B cell (primary cell): Measurements from ENCODE around the gene LAMA1. TPM values are rescaled to one million over a fixed set of nuclear protein-coding genes. Genes with fewer than 3 reads are reported as not detected.

ENCODE experiments used
- ATAC-seq: fragments of 200-7000 bp; cut with Tn5 transposase; one replicate; pipeline ENCODE4 v1.10.0; 2021; ENCODE audit warnings: low read depth, mild to moderate bottlenecking, moderate number of reproducible peaks, moderate library complexity
- CTCF ChIA-PET: fragments of 350-600 bp; sonication (Branson Sonifier 250); formaldehyde crosslinking; loops from one replicate; lab custom pipeline; 2021; ENCODE audit warnings: antibody characterized with exemption, inconsistent platforms; lab: Charles Lee
- POLR2A ChIA-PET: fragments of 350-600 bp; sonication (Branson Sonifier 250); formaldehyde crosslinking; loops from one replicate; lab custom pipeline; 2021; ENCODE audit warnings: antibody characterized with exemption; lab: Charles Lee
- DNase-seq: peaks from one replicate; pipeline ENCODE4 v3.0.0; 2013
- H2AFZ ChIP-seq: 2 replicates; pipeline ENCODE4 v1.6.1; 2012; ENCODE audit warnings: mild to moderate bottlenecking, low read depth, low read length; ENCODE audit not compliant: insufficient read depth, poor library complexity, severe bottlenecking
- H3K27ac ChIP-seq, 2 donors: 1 replicate in 1 of 2; 2 replicates in 1 of 2; pipeline ENCODE4 v1.5.1; 2012 to 2013; ENCODE audit warnings: low read length in 2 of 2, mild to moderate bottlenecking in 2 of 2, moderate library complexity in 1 of 2
- H3K27me3 ChIP-seq, 4 experiments: fragments of 200-600 bp in 1 of 4; sonication (generic) in 1 of 4; replicated peaks in 1 of 4; 1 replicate in 2 of 4; 2 replicates in 2 of 4; pipeline versions ENCODE4 v1.6.1 to v1.7.0; 2013 to 2016; ENCODE audit warnings: low read length in 3 of 4, mild to moderate bottlenecking in 2 of 4, mixed read lengths in 1 of 4, moderate library complexity in 1 of 4; ENCODE audit not compliant: insufficient read depth in 4 of 4, control insufficient read depth in 3 of 4; ENCODE audit errors: control extremely low read depth in 1 of 4
- H3K36me3 ChIP-seq, 2 experiments: replicated peaks in 1 of 2; 1 replicate in 1 of 2; 2 replicates in 1 of 2; pipeline versions ENCODE4 v1.6.1 to v1.7.1; 2013; ENCODE audit warnings: low read length in 1 of 2; ENCODE audit not compliant: insufficient read depth in 2 of 2, control insufficient read depth in 1 of 2; ENCODE audit errors: control extremely low read depth in 1 of 2, extremely low read depth in 1 of 2
- H3K4me1 ChIP-seq, 2 donors: fragments of 200-600 bp in 1 of 2; sonication (generic) in 1 of 2; 1 replicate in 1 of 2; 2 replicates in 1 of 2; pipeline versions ENCODE4 v1.5.1 to v1.6.1; 2013 to 2017; ENCODE audit warnings: low read length in 2 of 2; ENCODE audit not compliant: control insufficient read depth in 2 of 2, insufficient read depth in 2 of 2
- H3K4me2 ChIP-seq: replicated peaks from 2 replicates; pipeline ENCODE3; 2012; ENCODE audit warnings: mild to moderate bottlenecking, low read depth, low read length; ENCODE audit not compliant: poor library complexity, severe bottlenecking
- H3K4me3 ChIP-seq, 5 experiments: fragments of 200-600 bp in 1 of 5; sonication (generic) in 1 of 5; 1 replicate in 3 of 5; 2 replicates in 2 of 5; pipeline versions ENCODE4 v1.5.1 to v1.7.0; 2011 to 2016; ENCODE audit warnings: low read length in 4 of 5, mild to moderate bottlenecking in 4 of 5, low read depth in 2 of 5, control low read depth in 1 of 5, moderate library complexity in 1 of 5; ENCODE audit not compliant: insufficient read depth in 1 of 5; ENCODE audit errors: control extremely low read depth in 1 of 5, extremely low read depth in 1 of 5
- H3K79me2 ChIP-seq: fragments of 200-600 bp; sonication (generic); one replicate; pipeline ENCODE4 v1.6.0; 2016; ENCODE audit warnings: low read length; ENCODE audit not compliant: control insufficient read depth, insufficient read depth
- H3K9ac ChIP-seq: fragments of 200-600 bp; sonication (generic); 2 replicates; pipeline ENCODE4 v1.6.1; 2017; ENCODE audit warnings: mild to moderate bottlenecking, low read length, moderate library complexity
- H3K9me3 ChIP-seq, 3 donors: one replicate each; pipeline versions ENCODE4 v1.6.1 to v1.7.1; 2013; ENCODE audit warnings: low read length in 2 of 3; ENCODE audit not compliant: control insufficient read depth in 2 of 3, insufficient read depth in 1 of 3; ENCODE audit errors: control extremely low read depth in 1 of 3
- H4K20me1 ChIP-seq: 2 replicates; pipeline ENCODE4 v1.6.0; 2012; ENCODE audit warnings: mild to moderate bottlenecking, low read length; ENCODE audit not compliant: insufficient read depth, control insufficient read depth, poor library complexity, severe bottlenecking
- H3K27ac Mint-ChIP-seq: one replicate; pipeline ENCODE4 v1.8.0; 2021; ENCODE audit warnings: mixed read lengths
- H3K27me3 Mint-ChIP-seq: one replicate; pipeline ENCODE4 v1.8.0; 2021; ENCODE audit warnings: mixed read lengths
- H3K4me1 Mint-ChIP-seq: one replicate; pipeline ENCODE4 v1.8.0; 2021; ENCODE audit warnings: mixed read lengths
- H3K4me3 Mint-ChIP-seq: one replicate; pipeline ENCODE4 v1.8.0; 2021; ENCODE audit warnings: mixed read lengths
- H3K9me3 Mint-ChIP-seq: one replicate; pipeline ENCODE4 v1.8.0; 2022; ENCODE audit warnings: mixed read lengths; ENCODE audit not compliant: insufficient read depth
- EZH2 ChIP-seq: IDR thresholded peaks from 2 replicates; pipeline ENCODE4 v1.6.1; 2012; ENCODE audit warnings: borderline replicate concordance, low read depth, mild to moderate bottlenecking, moderate library complexity, low read length; ENCODE audit not compliant: insufficient read depth, poor library complexity, severe bottlenecking
- WGBS: methylation state at CpG from one replicate; pipeline ENCODE4 v1.1.5; 2013; ENCODE audit warnings: missing lambda C conversion rate; ENCODE audit not compliant: insufficient coverage; 5-methylcytosine and 5-hydroxymethylcytosine counted together
- intact Hi-C: fragments of 100-400 bp; cut with micrococcal nuclease; formaldehyde crosslinking; loops from one replicate; pipeline ENCODE4 v1.10.0; 2022
- polyA plus RNA-seq: library from polyadenylated mRNA; depleted of rRNA; stranded (reverse); fragments of >200 nt; gene quantifications from 2 replicates; pipeline ENCODE4 v1.2.3, GENCODE V29; 2012
- total RNA-seq, 2 donors: library from RNA; stranded (reverse); fragments of 120-200 nt in 1 of 2; gene quantifications; 1 replicate in 1 of 2; 2 replicates in 1 of 2; pipeline versions ENCODE4 v1.2.3 to v1.2.4, GENCODE V29; 2013 to 2022
- TF ChIP-seq, protein P1 (sequence below): fragments of 200-600 bp; IDR thresholded peaks from one replicate; pipeline ENCODE4 v1.8.0; 2022; ENCODE audit warnings: antibody characterized with exemption, mild to moderate bottlenecking

LAMA1 gene
- total and polyA plus RNA-seq, 2 donors (not counting 1 experiment from before 2014, with no cell fraction given): not detected

DNA sequence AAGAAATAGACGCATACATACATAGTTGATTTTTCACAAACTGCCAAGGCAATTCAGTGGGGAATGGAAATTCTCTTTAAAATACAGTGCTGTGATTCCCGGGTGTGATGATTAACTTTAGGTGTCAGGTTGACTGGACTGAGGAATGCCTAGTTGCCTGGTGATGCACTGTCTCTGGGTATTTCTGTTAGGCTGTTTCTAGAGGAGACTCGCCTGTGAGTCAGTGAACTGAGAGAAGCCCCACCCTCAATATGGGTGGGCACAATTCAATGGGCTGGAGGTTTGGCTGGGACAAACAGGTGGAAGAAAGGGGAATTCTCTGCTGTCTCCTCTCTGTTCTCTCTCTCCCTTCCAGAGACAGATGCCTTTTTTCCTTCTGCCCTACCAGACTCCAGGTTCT is 200.5 kb downstream of the LAMA1 start:
- Histone ChIP-seq H2AFZ (no peak overlapping the region), H3K9me3 (peaks cover 0 to 3% (median 0%) of the 10 kb centered on the region in 3 donors), H3K4me2 (no peak overlapping the region), H4K20me1 (no peaks in the 10 kb centered on the region), H3K27me3 (no peaks in the 10 kb centered on the region), H3K9ac (no peak overlapping the region), H3K4me1 (no peaks in the 10 kb centered on the region), H3K36me3 (no peaks in the 10 kb centered on the region), H3K79me2 (no peaks in the 10 kb centered on the region), H3K4me3 (no peak overlapping the region), H3K27ac (no peak overlapping the region)
- H3K4me1 Mint-ChIP-seq: no peaks in the 10 kb centered on the region
- WGBS: no CpG with 5 or more reads among the region's 3 CpGs
- no peak for DNase-seq
- peaks cover 3% of the 10 kb centered on the region for H3K27me3 Mint-ChIP-seq
- H3K27ac Mint-ChIP-seq: no peak overlapping the region
- H3K4me3 Mint-ChIP-seq: no peak overlapping the region
- peaks cover 2% of the 10 kb centered on the region for H3K9me3 Mint-ChIP-seq
- ChIA-PET CTCF (no interaction called here), POLR2A (no interaction called here)
- intact Hi-C loops: no loop called here
- ATAC-seq: no peak
- TF ChIP-seq EZH2: no peak
- TF ChIP-seq, protein P1, sequence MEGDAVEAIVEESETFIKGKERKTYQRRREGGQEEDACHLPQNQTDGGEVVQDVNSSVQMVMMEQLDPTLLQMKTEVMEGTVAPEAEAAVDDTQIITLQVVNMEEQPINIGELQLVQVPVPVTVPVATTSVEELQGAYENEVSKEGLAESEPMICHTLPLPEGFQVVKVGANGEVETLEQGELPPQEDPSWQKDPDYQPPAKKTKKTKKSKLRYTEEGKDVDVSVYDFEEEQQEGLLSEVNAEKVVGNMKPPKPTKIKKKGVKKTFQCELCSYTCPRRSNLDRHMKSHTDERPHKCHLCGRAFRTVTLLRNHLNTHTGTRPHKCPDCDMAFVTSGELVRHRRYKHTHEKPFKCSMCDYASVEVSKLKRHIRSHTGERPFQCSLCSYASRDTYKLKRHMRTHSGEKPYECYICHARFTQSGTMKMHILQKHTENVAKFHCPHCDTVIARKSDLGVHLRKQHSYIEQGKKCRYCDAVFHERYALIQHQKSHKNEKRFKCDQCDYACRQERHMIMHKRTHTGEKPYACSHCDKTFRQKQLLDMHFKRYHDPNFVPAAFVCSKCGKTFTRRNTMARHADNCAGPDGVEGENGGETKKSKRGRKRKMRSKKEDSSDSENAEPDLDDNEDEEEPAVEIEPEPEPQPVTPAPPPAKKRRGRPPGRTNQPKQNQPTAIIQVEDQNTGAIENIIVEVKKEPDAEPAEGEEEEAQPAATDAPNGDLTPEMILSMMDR: no peak

DNA sequence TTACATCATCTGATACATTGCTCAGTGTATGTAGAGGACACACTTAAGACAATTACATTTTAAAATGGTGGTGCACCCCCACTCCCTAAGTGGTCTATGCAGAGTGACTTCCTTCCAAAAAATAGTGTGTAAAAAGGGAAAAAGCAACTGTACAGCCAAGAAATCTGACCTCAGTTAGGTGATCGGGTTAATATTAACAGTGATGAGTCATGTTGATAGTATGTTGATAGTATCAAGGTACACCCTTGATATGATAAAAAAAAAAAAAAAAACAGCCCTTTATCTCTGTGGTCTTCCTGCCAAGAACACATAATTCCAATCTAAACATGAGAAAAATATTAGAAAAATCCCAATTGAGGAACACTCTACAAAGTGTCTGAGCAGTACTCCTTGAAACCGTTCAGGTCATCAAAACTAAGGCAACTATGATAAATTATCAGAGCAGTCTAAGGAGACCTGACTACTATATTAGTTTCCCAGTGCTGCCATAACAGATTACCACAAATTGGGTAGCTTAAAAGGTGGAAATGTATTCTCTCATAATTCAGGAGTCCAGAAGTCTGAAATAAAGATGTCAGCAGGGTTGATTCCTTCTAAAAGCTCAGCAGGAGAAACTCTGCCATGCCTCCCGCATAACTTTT is 216.2 kb downstream of the LAMA1 start:
- intact Hi-C loops: no loop called here
- CTCF ChIA-PET: no interaction called here
- peaks cover 5% of the 10 kb centered on the region for H3K9me3 Mint-ChIP-seq
- H3K27ac Mint-ChIP-seq: no peak overlapping the region
- POLR2A ChIA-PET: no interaction called here
- peaks cover 1 to 6% (median 2%) of the 10 kb centered on the region in 3 donors for H3K9me3 ChIP-seq
- no peaks in the 10 kb centered on the region for H3K36me3 ChIP-seq
- DNase-seq: no peak
- H3K4me3 ChIP-seq: no peak overlapping the region
- H3K4me2 ChIP-seq: no peak overlapping the region
- H4K20me1 ChIP-seq: no peaks in the 10 kb centered on the region
- H2AFZ ChIP-seq: no peak overlapping the region
- no peak overlapping the region for H3K4me3 Mint-ChIP-seq
- no peak for ATAC-seq
- no peak overlapping the region for H3K9ac ChIP-seq
- no peak overlapping the region for H3K27ac ChIP-seq
- TF ChIP-seq, protein P1: no peak
- no peak for TF ChIP-seq EZH2
- H3K4me1 ChIP-seq: no peaks in the 10 kb centered on the region
- H3K79me2 ChIP-seq: no peaks in the 10 kb centered on the region
- no peaks in the 10 kb centered on the region for H3K4me1 Mint-ChIP-seq
- 88% methylated on average over 1 of the region's 3 CpGs for WGBS
- H3K27me3 ChIP-seq: no peaks in the 10 kb centered on the region
- H3K27me3 Mint-ChIP-seq: no peaks in the 10 kb centered on the region
